IMR-90 (cell line): Measurements from ENCODE around the gene NDST3. TPM values are rescaled to one million over a fixed set of nuclear protein-coding genes. Genes with fewer than 3 reads are reported as not detected.

ENCODE experiments used
- ATAC-seq: fragments of 200-7000 bp; cut with Tn5 transposase; 2 replicates; pipeline ENCODE4 v1.9.1; 2020; ENCODE audit warnings: low read depth, mild to moderate bottlenecking, moderate library complexity
- BruUV-seq: library from RNA; stranded (reverse); fragments of 400-500 nt; replicated peaks from 2 replicates; lab custom pipeline; 2021; lab: Mats Ljungman, UMichigan
- CTCF ChIA-PET: fragments of 300-600 bp; formaldehyde crosslinking; extraction: SDS; loops from one replicate; lab custom pipeline; 2021; ENCODE audit warnings: antibody characterized with exemption; lab: Yijun Ruan, JAX
- POLR2A ChIA-PET: fragments of 300-600 bp; sonication (Branson Sonifier 250); formaldehyde crosslinking; loops from one replicate; lab custom pipeline; 2022; ENCODE audit warnings: antibody characterized with exemption; ENCODE audit not compliant: unreplicated experiment; lab: Charles Lee
- DNase-seq: peaks from one replicate; pipeline ENCODE4 v3.0.0; 2013
- H2AFZ ChIP-seq: replicated peaks from 2 replicates; pipeline ENCODE3; 2013; ENCODE audit warnings: low read length, mild to moderate bottlenecking; ENCODE audit not compliant: poor library complexity
- H2AK5ac ChIP-seq: 2 replicates; pipeline ENCODE4 v1.6.1; 2013; ENCODE audit warnings: low read depth, low read length, inconsistent platforms
- H2AK9ac ChIP-seq: replicated peaks from 2 replicates; pipeline ENCODE3; 2013; ENCODE audit warnings: mild to moderate bottlenecking, low read depth, low read length, moderate library complexity; ENCODE audit not compliant: poor library complexity
- H2BK120ac ChIP-seq: 2 replicates; pipeline ENCODE4 v1.6.1; 2013; ENCODE audit warnings: low read depth, low read length, inconsistent platforms
- H2BK15ac ChIP-seq: 3 replicates; pipeline ENCODE4 v1.6.1; 2013; ENCODE audit warnings: low read depth, low read length, inconsistent platforms
- H2BK20ac ChIP-seq: 2 replicates; pipeline ENCODE4 v1.6.1; 2013; ENCODE audit warnings: low read depth, mild to moderate bottlenecking, inconsistent platforms, low read length, moderate library complexity
- H2BK5ac ChIP-seq: 2 replicates; pipeline ENCODE4 v1.6.1; 2013; ENCODE audit warnings: mild to moderate bottlenecking, low read depth, low read length, inconsistent platforms; ENCODE audit not compliant: poor library complexity, severe bottlenecking
- H3K14ac ChIP-seq: replicated peaks from 2 replicates; pipeline ENCODE4 v1.6.1; 2013; ENCODE audit warnings: low read depth, low read length, inconsistent platforms
- H3K18ac ChIP-seq: 2 replicates; pipeline ENCODE4 v1.6.1; 2013; ENCODE audit warnings: low read depth, low read length, control low read depth
- H3K23ac ChIP-seq: 2 replicates; pipeline ENCODE4 v1.6.1; 2013; ENCODE audit warnings: low read depth, low read length, inconsistent platforms
- H3K27ac ChIP-seq: 2 replicates; pipeline ENCODE4 v1.5.1; 2013; ENCODE audit warnings: mild to moderate bottlenecking, control low read depth, low read length; ENCODE audit not compliant: insufficient read depth
- H3K27me3 ChIP-seq: 2 replicates; pipeline ENCODE4 v1.6.1; 2013; ENCODE audit warnings: low read length; ENCODE audit not compliant: control insufficient read depth, insufficient read depth
- H3K36me3 ChIP-seq: 2 replicates; pipeline ENCODE4 v1.6.1; 2013; ENCODE audit warnings: low read length, mixed read lengths; ENCODE audit not compliant: control insufficient read depth, insufficient read depth
- H3K4ac ChIP-seq: 2 replicates; pipeline ENCODE4 v1.6.1; 2013; ENCODE audit warnings: low read depth, low read length, inconsistent platforms
- H3K4me1 ChIP-seq: 2 replicates; pipeline ENCODE4 v1.6.1; 2013; ENCODE audit warnings: low read length, mixed read lengths; ENCODE audit not compliant: control insufficient read depth, insufficient read depth
- H3K4me2 ChIP-seq: 2 replicates; pipeline ENCODE4 v1.6.1; 2013; ENCODE audit warnings: low read depth, mild to moderate bottlenecking, control low read depth, low read length, moderate library complexity
- H3K4me3 ChIP-seq: 2 replicates; pipeline ENCODE4 v1.5.1; 2013; ENCODE audit warnings: low read depth, mild to moderate bottlenecking, control low read depth, low read length, moderate library complexity; ENCODE audit not compliant: insufficient read depth
- H3K56ac ChIP-seq: 2 replicates; pipeline ENCODE4 v1.6.1; 2013; ENCODE audit warnings: low read length, inconsistent platforms; ENCODE audit not compliant: insufficient read depth; ENCODE audit errors: extremely low read depth
- H3K79me1 ChIP-seq, 2 experiments: 2 replicates each; pipeline ENCODE4 v1.6.1; 2013; ENCODE audit warnings: low read length in 2 of 2, inconsistent platforms in 1 of 2, low read depth in 1 of 2
- H3K9ac ChIP-seq: 2 replicates; pipeline ENCODE4 v1.6.1; 2013; ENCODE audit warnings: low read depth, low read length, control low read depth
- H3K9me1 ChIP-seq: 2 replicates; pipeline ENCODE4 v1.6.1; 2013; ENCODE audit warnings: low read length, inconsistent platforms; ENCODE audit not compliant: insufficient read depth
- H3K9me3 ChIP-seq: 2 replicates; pipeline ENCODE4 v1.6.1; 2013; ENCODE audit warnings: low read length; ENCODE audit not compliant: control insufficient read depth, insufficient read depth
- H4K20me1 ChIP-seq: 2 replicates; pipeline ENCODE4 v1.6.1; 2013; ENCODE audit warnings: low read length, inconsistent platforms; ENCODE audit not compliant: insufficient read depth
- H4K5ac ChIP-seq: 2 replicates; pipeline ENCODE4 v1.6.1; 2013; ENCODE audit warnings: mild to moderate bottlenecking, low read depth, low read length, control low read depth
- H4K8ac ChIP-seq, 2 experiments: 2 replicates each; pipeline ENCODE4 v1.6.1; 2013; ENCODE audit warnings: low read depth in 2 of 2, low read length in 2 of 2, control low read depth in 1 of 2, inconsistent platforms in 1 of 2
- H4K91ac ChIP-seq: 2 replicates; pipeline ENCODE4 v1.6.1; 2013; ENCODE audit warnings: low read depth, low read length, inconsistent platforms; ENCODE audit not compliant: insufficient read depth
- BHLHE40 ChIP-seq: fragments of 150-350 bp; IDR thresholded peaks from 2 replicates; pipeline ENCODE4 v1.6.1; 2016; ENCODE audit warnings: mild to moderate bottlenecking, low read depth, low read length
- CEBPB ChIP-seq: IDR thresholded peaks from 2 replicates; pipeline ENCODE4 v1.6.1; 2012; ENCODE audit warnings: low read depth, low read length, improper control_type of control experiment
- CHD1 ChIP-seq: IDR thresholded peaks from 2 replicates; pipeline ENCODE4 v1.6.1; 2012; ENCODE audit warnings: low read depth, low read length, improper control_type of control experiment
- FOS ChIP-seq: fragments of 150-350 bp; IDR thresholded peaks from 2 replicates; pipeline ENCODE4 v1.6.1; 2016; ENCODE audit warnings: low read depth, low read length
- MAFK ChIP-seq: IDR thresholded peaks from 2 replicates; pipeline ENCODE4 v1.6.1; 2012; ENCODE audit warnings: low read depth, low read length, improper control_type of control experiment
- MAZ ChIP-seq: IDR thresholded peaks from 2 replicates; pipeline ENCODE4 v1.6.1; 2012; ENCODE audit warnings: low read depth, mild to moderate bottlenecking, low read length, improper control_type of control experiment, moderate library complexity, borderline replicate concordance
- MXI1 ChIP-seq: IDR thresholded peaks from 2 replicates; pipeline ENCODE4 v1.6.1; 2012; ENCODE audit warnings: low read depth, mild to moderate bottlenecking, low read length, moderate library complexity, borderline replicate concordance
- NFE2L2 ChIP-seq: fragments of 150-350 bp; IDR thresholded peaks from 2 replicates; pipeline ENCODE4 v1.6.1; 2016; ENCODE audit warnings: low read depth, mild to moderate bottlenecking, low read length
- POLR2A ChIP-seq: IDR thresholded peaks from 2 replicates; pipeline ENCODE4 v1.6.1; 2012; ENCODE audit warnings: mild to moderate bottlenecking, low read depth, low read length
- RAD21 ChIP-seq: IDR thresholded peaks from 2 replicates; pipeline ENCODE4 v1.6.1; 2012; ENCODE audit warnings: low read length, improper control_type of control experiment
- RCOR1 ChIP-seq: IDR thresholded peaks from 2 replicates; pipeline ENCODE4 v1.6.1; 2012; ENCODE audit warnings: mild to moderate bottlenecking, low read length, improper control_type of control experiment; ENCODE audit not compliant: insufficient replicate concordance
- RFX5 ChIP-seq: IDR thresholded peaks from 2 replicates; pipeline ENCODE4 v1.8.0; 2012; ENCODE audit warnings: low read depth, mild to moderate bottlenecking, low read length, moderate library complexity
- SMC3 ChIP-seq: fragments of 150-350 bp; IDR thresholded peaks from 2 replicates; pipeline ENCODE4 v1.6.1; 2016; ENCODE audit warnings: low read depth, mild to moderate bottlenecking, antibody characterized with exemption, low read length, moderate library complexity
- WGBS, 2 experiments: methylation state at CpG; one replicate each; pipeline versions ENCODE4 v1.1.5 to v1.1.7; 2013; ENCODE audit warnings: missing lambda C conversion rate in 2 of 2; ENCODE audit not compliant: insufficient read length in 1 of 2; ENCODE audit errors: extremely low coverage in 2 of 2; 5-methylcytosine and 5-hydroxymethylcytosine counted together
- dilution Hi-C: fragments of 300-500 bp; cut with HindIII; formaldehyde crosslinking; loops from one replicate; pipeline ENCODE4 v1.14.3; 2018; ENCODE audit warnings: low sequenced_read_pairs; ENCODE audit not compliant: unreplicated experiment
- in situ Hi-C: fragments of 300-500 bp; cut with MboI; formaldehyde crosslinking; loops from 3 replicates; pipeline ENCODE4 v1.14.3; 2019; ENCODE audit warnings: low sequenced_read_pairs, inconsistent platforms, mixed read lengths
- intact Hi-C: fragments of 100-400 bp; cut with micrococcal nuclease; formaldehyde crosslinking; loops from 2 replicates; pipeline ENCODE4 v1.10.0; 2022
- polyA plus RNA-seq, 3 experiments: library from polyadenylated mRNA; depleted of rRNA; stranded (reverse); fragments of >200 nt; gene quantifications; 2 replicates each; pipeline ENCODE4 v1.2.3, GENCODE V29; 2012; ENCODE audit warnings: low replicate concordance in 1 of 3
- total RNA-seq: library from RNA; depleted of rRNA; stranded (reverse); fragments of >200 nt; gene quantifications from 2 replicates; pipeline ENCODE4 v1.2.3, GENCODE V29; 2012
- TF ChIP-seq, protein P1 (sequence below): conservative IDR thresholded peaks from 2 replicates; pipeline ENCODE4 v1.5.1; 2012; ENCODE audit warnings: mild to moderate bottlenecking, low read depth, low read length, improper control_type of control experiment
- TF ChIP-seq, protein P2 (sequence below): fragments of 150-350 bp; IDR thresholded peaks from 2 replicates; pipeline ENCODE4 v1.6.1; 2016; ENCODE audit warnings: low read depth, mild to moderate bottlenecking, low read length, moderate library complexity, borderline replicate concordance

Gene NDST3
- total and polyA plus RNA-seq, 2 of the 4 experiments (the other 2 are of a cell fraction) = 0.10 to 0.18 TPM

DNA sequence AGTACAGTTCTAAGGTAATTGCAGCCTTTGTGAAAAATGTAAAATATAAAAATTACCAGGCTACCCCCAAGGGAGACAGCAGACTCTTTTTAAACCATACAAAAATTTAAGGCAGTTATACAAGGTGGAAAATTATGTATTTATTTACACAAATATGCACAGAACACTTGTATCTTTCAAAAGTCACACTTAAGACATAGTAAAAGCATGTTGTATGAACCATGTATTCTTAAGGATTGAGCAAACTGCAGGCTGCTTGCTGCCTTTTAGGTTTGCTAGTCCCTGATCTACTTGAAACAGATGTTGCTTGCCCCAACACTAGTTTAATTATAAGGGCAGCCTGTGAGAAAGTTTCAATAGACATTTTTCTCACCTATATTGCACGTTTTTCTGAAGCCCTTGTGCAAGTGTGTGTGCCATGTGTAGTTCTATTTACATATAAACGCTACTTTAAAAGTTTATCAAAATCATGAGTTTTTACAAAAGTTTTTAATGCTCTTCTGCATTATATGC is 245.7 kb downstream of the NDST3 start:
- Histone ChIP-seq H3K27me3 (no peaks in the 10 kb centered on the region), H3K9me1 (no peaks in the 10 kb centered on the region), H2AK5ac (no peak overlapping the region), H2BK15ac (no peak overlapping the region), H2BK120ac (no peak overlapping the region), H3K14ac (peak overlapping the region; percentile 94; the same call in 1 of the 2 replicates), H4K5ac (no peak overlapping the region; the same call in 1 of the 2 replicates), H3K4me1 (peaks cover 10% of the 10 kb centered on the region), H2AFZ (no peak overlapping the region), H3K18ac (peak overlapping the region; percentile 80; the same call in 1 of the 2 replicates), H3K56ac (0 out of 2 replicates have a peak overlapping the region, but pooled peaks have one; percentile 86), H2BK20ac (no peak overlapping the region), H4K20me1 (peaks cover 14% of the 10 kb centered on the region; the same call in 1 of the 2 replicates), H4K91ac (no peak overlapping the region), H3K36me3 (peaks cover 7% of the 10 kb centered on the region), H4K8ac (peak overlapping the region; percentile 83 to 90; a peak in 1 of 4 replicates), H3K4me3 (peak overlapping the region; percentile 72), H3K4me2 (peak overlapping the region; percentile 61), H3K27ac (peak overlapping the region; percentile 11; the same call in 1 of the 2 replicates), H2BK5ac (peak overlapping the region; percentile 76), H3K9me3 (no peaks in the 10 kb centered on the region), H3K79me1 (peaks cover 11 to 16% of the 10 kb centered on the region in 2 experiments; a peak in 3 of 4 replicates), H3K4ac (peak overlapping the region; percentile 35; the same call in 1 of the 2 replicates), H3K9ac (peak overlapping the region; percentile 92; the same call in 1 of the 2 replicates), H3K23ac (peak overlapping the region; percentile 83), H2AK9ac (no peak overlapping the region)
- in situ Hi-C loops = loop anchor here (25.0 kb wide), 1 partner anchor 232 kb away; no protein-coding TSS in a partner anchor
- dilution Hi-C loops = no loop called here
- no CpG with 5 or more reads among the region's 2 CpGs for WGBS, 2 experiments
- CTCF ChIA-PET = interaction anchor here (1.1 kb wide), 1 partner anchor 73 kb away, joined by 4 read pairs; the partner anchor contains the start of gene PRSS12
- intact Hi-C loops = loop anchor here (2.0 to 5.0 kb wide), 3 partner anchors 137 to 1145 kb away; no protein-coding TSS in a partner anchor
- POLR2A ChIA-PET = no interaction called here
- DNase-seq (no peak), ATAC-seq (no peak)
- no TSS peak for BruUV-seq
- TF ChIP-seq MAZ = no peak
- TF ChIP-seq, protein P1, sequence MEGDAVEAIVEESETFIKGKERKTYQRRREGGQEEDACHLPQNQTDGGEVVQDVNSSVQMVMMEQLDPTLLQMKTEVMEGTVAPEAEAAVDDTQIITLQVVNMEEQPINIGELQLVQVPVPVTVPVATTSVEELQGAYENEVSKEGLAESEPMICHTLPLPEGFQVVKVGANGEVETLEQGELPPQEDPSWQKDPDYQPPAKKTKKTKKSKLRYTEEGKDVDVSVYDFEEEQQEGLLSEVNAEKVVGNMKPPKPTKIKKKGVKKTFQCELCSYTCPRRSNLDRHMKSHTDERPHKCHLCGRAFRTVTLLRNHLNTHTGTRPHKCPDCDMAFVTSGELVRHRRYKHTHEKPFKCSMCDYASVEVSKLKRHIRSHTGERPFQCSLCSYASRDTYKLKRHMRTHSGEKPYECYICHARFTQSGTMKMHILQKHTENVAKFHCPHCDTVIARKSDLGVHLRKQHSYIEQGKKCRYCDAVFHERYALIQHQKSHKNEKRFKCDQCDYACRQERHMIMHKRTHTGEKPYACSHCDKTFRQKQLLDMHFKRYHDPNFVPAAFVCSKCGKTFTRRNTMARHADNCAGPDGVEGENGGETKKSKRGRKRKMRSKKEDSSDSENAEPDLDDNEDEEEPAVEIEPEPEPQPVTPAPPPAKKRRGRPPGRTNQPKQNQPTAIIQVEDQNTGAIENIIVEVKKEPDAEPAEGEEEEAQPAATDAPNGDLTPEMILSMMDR = no peak
- TF ChIP-seq, protein P2, sequence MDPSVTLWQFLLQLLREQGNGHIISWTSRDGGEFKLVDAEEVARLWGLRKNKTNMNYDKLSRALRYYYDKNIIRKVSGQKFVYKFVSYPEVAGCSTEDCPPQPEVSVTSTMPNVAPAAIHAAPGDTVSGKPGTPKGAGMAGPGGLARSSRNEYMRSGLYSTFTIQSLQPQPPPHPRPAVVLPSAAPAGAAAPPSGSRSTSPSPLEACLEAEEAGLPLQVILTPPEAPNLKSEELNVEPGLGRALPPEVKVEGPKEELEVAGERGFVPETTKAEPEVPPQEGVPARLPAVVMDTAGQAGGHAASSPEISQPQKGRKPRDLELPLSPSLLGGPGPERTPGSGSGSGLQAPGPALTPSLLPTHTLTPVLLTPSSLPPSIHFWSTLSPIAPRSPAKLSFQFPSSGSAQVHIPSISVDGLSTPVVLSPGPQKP = no peak
- no peak for TF ChIP-seq CHD1
- TF ChIP-seq RFX5 = no peak
- TF ChIP-seq MXI1 = no peak
- TF ChIP-seq RAD21 = no peak
- no peak for TF ChIP-seq SMC3
- TF ChIP-seq CEBPB = no peak
- TF ChIP-seq MAFK = no peak
- TF ChIP-seq POLR2A = no peak
- no peak for TF ChIP-seq NFE2L2
- no peak for TF ChIP-seq FOS
- no peak for TF ChIP-seq BHLHE40
- TF ChIP-seq RCOR1 = no peak
